ENCODE data around the gene SLC9A1.

DNA sequence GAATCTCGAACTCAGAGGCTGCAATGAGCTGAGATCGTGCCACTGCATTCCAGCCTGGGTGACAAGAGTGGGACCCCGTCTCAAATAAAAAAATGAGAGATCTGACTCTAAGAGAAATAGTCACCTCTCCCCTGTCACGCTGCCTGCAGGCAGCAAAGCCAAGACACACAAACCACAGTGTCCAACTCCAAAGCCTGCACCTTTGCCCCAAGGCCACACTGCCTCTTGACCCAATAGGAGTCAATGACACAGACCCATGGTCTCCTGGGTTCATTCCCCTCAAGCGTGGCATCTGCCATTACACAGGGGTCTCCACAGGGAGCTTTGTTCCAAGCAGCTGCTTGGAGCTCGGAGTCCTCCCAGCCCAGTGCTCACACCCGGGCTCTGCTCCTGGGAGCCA lies 46.3 kb downstream of the SLC9A1 start:
- TF ChIP-seq EZH2 (IDR thresholded peaks at IDR 0.05) = no peak
- no peak for TF ChIP-seq CEBPB (IDR thresholded peaks at IDR 0.05; ENCODE audit: low read depth)
- TF ChIP-seq POLR2A (IDR thresholded peaks at IDR 0.05; ENCODE audit: borderline replicate concordance, extremely low read depth, insufficient read depth, insufficient read length) = no peak
- TF ChIP-seq, protein P1, sequence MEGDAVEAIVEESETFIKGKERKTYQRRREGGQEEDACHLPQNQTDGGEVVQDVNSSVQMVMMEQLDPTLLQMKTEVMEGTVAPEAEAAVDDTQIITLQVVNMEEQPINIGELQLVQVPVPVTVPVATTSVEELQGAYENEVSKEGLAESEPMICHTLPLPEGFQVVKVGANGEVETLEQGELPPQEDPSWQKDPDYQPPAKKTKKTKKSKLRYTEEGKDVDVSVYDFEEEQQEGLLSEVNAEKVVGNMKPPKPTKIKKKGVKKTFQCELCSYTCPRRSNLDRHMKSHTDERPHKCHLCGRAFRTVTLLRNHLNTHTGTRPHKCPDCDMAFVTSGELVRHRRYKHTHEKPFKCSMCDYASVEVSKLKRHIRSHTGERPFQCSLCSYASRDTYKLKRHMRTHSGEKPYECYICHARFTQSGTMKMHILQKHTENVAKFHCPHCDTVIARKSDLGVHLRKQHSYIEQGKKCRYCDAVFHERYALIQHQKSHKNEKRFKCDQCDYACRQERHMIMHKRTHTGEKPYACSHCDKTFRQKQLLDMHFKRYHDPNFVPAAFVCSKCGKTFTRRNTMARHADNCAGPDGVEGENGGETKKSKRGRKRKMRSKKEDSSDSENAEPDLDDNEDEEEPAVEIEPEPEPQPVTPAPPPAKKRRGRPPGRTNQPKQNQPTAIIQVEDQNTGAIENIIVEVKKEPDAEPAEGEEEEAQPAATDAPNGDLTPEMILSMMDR (IDR thresholded peaks at IDR 0.05 in 2 of 3, conservative IDR thresholded peaks at IDR 0.05 in 1 of 3; ENCODE audit: borderline replicate concordance in 1 of 3, insufficient read depth in 1 of 3, low read depth in 2 of 3, low read length in 2 of 3) = no peak
- no peak for TF ChIP-seq SIN3A (IDR thresholded peaks at IDR 0.05; ENCODE audit: low read depth)
- no peak for TF ChIP-seq ELF1 (IDR thresholded peaks at IDR 0.05; ENCODE audit: borderline replicate concordance, low read depth)
- TF ChIP-seq EZH2phosphoT487 (IDR thresholded peaks at IDR 0.05; ENCODE audit: borderline replicate concordance) = no peak
- no peak for TF ChIP-seq EGR1 (IDR thresholded peaks at IDR 0.05; ENCODE audit: low read depth)
- no peak for TF ChIP-seq SRF (IDR thresholded peaks at IDR 0.05; ENCODE audit: low read depth)
- no peak for TF ChIP-seq TCF7L2 (IDR thresholded peaks at IDR 0.05; ENCODE audit: borderline replicate concordance, extremely low read depth, insufficient read depth, insufficient read length)
- TF ChIP-seq YY1 (IDR thresholded peaks at IDR 0.05; ENCODE audit: extremely low read depth, insufficient replicate concordance, low read depth, low read length) = no peak
- TF ChIP-seq, protein P2, sequence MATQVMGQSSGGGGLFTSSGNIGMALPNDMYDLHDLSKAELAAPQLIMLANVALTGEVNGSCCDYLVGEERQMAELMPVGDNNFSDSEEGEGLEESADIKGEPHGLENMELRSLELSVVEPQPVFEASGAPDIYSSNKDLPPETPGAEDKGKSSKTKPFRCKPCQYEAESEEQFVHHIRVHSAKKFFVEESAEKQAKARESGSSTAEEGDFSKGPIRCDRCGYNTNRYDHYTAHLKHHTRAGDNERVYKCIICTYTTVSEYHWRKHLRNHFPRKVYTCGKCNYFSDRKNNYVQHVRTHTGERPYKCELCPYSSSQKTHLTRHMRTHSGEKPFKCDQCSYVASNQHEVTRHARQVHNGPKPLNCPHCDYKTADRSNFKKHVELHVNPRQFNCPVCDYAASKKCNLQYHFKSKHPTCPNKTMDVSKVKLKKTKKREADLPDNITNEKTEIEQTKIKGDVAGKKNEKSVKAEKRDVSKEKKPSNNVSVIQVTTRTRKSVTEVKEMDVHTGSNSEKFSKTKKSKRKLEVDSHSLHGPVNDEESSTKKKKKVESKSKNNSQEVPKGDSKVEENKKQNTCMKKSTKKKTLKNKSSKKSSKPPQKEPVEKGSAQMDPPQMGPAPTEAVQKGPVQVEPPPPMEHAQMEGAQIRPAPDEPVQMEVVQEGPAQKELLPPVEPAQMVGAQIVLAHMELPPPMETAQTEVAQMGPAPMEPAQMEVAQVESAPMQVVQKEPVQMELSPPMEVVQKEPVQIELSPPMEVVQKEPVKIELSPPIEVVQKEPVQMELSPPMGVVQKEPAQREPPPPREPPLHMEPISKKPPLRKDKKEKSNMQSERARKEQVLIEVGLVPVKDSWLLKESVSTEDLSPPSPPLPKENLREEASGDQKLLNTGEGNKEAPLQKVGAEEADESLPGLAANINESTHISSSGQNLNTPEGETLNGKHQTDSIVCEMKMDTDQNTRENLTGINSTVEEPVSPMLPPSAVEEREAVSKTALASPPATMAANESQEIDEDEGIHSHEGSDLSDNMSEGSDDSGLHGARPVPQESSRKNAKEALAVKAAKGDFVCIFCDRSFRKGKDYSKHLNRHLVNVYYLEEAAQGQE (IDR thresholded peaks at IDR 0.05; ENCODE audit: low read depth) = no peak
- no peak for TF ChIP-seq POLR2AphosphoS5 (IDR thresholded peaks at IDR 0.05; ENCODE audit: low read depth, low read length)
- TF ChIP-seq ZNF274 (IDR thresholded peaks at IDR 0.05; ENCODE audit: low read depth, low read length) = no peak
